IPS-15b (cell line): Measurements from ENCODE around the gene CHST4.

Experiments
- H3K27me3 ChIP-seq: one replicate; pipeline ENCODE4 v1.6.1; 2013; ENCODE audit warnings: low read length; ENCODE audit not compliant: control insufficient read depth, insufficient read depth
- H3K36me3 ChIP-seq: one replicate; pipeline ENCODE4 v1.6.1; 2013; ENCODE audit warnings: low read length; ENCODE audit not compliant: control insufficient read depth, insufficient read depth
- H3K4me1 ChIP-seq: one replicate; pipeline ENCODE4 v1.6.1; 2013; ENCODE audit warnings: mild to moderate bottlenecking, low read length; ENCODE audit not compliant: control insufficient read depth, insufficient read depth
- H3K4me3 ChIP-seq: one replicate; pipeline ENCODE4 v1.5.1; 2013; ENCODE audit warnings: low read depth, low read length
- H3K9ac ChIP-seq: one replicate; pipeline ENCODE4 v1.6.1; 2013; ENCODE audit warnings: low read depth, mild to moderate bottlenecking, low read length
- H3K9me3 ChIP-seq: one replicate; pipeline ENCODE4 v1.6.1; 2013; ENCODE audit warnings: mild to moderate bottlenecking, low read length; ENCODE audit not compliant: control insufficient read depth, insufficient read depth

The CHST4 gene

DNA sequence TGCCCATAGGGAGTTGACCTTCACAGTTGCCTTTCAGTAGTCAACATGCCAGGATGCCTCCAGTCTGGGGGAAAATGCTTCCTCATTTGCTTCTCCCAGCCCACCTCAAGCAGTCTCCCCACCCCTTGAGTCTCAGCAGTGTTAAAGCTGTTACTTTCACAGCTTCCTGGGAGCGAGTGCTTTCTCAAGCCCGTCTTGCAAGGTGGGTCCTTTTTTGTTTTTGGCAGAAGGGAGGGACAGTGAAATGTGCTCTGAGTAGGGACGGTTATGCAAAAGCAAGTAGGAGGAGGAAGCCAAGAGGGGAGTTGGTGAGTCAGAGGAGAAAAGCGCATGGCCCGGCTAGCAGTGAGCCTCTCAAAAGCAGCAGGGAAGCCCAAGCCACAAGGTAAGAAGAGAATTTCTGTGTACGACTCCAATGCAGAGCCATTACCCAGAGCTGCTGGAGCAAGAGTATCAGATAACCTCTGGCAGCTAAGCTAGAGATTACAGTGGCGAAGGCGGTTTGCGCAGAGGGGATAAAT, at the start of gene CHST4:
TSS of gene CHST4 (plus strand) at position 316 of the 521 bp plus-strand sequence. CDS start 10,252 bp downstream, outside the sequence.
- Histone ChIP-seq H3K27me3 (no peaks in the 10 kb centered on the region), H3K9ac (peak within 1 kb of the TSS; percentile 90), H3K9me3 (no peaks in the 10 kb centered on the region), H3K4me3 (peak within 1 kb of the TSS; percentile 59), H3K4me1 (peaks cover 14% of the 10 kb centered on the region), H3K36me3 (no peaks in the 10 kb centered on the region)

DNA sequence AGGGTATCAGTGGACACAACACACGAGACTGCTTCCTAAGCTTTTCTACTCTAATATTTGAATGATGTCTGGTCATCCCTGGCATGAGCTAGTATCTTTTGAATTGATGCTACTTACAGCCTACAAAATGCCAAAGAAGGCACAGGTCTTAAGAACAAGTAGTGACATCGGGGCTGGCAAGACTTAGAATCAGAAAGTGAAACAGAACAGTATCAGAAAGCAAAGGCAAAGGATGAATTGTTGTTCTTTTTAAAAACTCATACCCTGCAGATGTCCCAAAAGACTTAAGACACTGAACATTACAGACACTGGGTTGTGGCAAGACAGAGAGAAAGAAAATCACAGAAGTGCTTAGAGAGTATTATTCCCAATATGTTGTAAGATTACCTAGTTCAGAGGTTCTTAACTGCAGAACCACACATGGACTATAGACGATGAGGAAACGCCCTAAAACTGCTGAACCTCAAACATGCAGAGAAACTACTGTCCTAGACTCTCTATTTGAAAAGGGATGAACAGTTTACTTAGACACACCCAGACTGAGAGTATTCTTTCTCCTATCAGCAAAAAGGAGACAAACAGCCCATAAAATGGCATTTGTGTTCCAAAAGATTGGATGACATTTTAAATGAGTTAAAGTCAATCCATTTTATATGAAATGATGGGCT, 49.6 kb upstream of the CHST4 start:
- H3K4me1 ChIP-seq, result no peaks in the 10 kb centered on the region
- no peaks in the 10 kb centered on the region for H3K9me3 ChIP-seq
- H3K36me3 ChIP-seq, result no peaks in the 10 kb centered on the region
- no peaks in the 10 kb centered on the region for H3K27me3 ChIP-seq
- no peak overlapping the region for H3K9ac ChIP-seq
- no peak overlapping the region for H3K4me3 ChIP-seq

DNA sequence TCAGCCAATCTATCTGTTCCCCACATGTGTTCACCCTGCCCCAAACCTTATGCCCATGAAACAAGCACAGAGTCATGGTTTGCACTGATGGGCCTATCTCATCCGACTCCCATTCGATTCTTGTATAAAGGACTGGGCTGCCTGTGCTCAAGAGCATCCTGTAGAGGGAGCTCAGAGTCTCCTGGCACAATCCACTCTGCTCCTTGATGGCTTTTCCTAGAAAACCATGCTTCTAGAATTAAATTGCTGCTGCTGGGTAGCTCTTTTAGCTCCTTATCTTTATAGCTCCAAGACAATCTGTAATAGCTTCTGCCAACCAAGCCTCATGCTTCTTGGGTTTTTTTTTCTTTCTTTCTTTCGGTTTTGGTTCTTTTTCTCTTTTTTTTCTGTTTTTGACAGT, 46.8 kb upstream of the CHST4 start:
- H3K27me3 ChIP-seq, result no peaks in the 10 kb centered on the region
- no peaks in the 10 kb centered on the region for H3K9me3 ChIP-seq
- H3K4me3 ChIP-seq, result no peak overlapping the region
- H3K9ac ChIP-seq, result no peak overlapping the region
- no peaks in the 10 kb centered on the region for H3K36me3 ChIP-seq
- H3K4me1 ChIP-seq, result no peaks in the 10 kb centered on the region

- no peak overlapping the region for H3K4me3 ChIP-seq
- no peaks in the 10 kb centered on the region for H3K27me3 ChIP-seq
- H3K9me3 ChIP-seq, result no peaks in the 10 kb centered on the region
- no peaks in the 10 kb centered on the region for H3K36me3 ChIP-seq
- no peak overlapping the region for H3K9ac ChIP-seq
- no peaks in the 10 kb centered on the region for H3K4me1 ChIP-seq
These were observed 45.3 kb upstream of the CHST4 start for GRCh38 chr16:71480956-71481355.

DNA sequence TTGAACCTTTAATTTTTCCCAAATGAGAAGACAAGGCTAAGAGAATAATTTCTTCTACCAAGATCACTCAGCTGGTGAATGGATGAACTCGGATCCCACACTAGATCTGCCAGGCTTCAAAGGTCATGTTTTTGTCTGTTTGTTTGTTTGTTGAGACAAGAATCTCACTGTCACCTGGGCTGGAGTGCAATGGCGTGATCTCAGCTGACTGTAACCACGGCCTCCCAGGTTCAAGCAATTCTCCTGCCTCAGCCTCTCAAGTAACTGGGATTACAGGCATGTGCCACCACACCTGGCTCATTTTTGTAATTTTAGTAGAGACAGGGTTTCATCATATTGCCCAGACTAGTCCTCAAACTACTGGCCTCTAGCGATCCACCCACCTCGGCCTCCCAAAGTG, 43.7 kb upstream of the CHST4 start:
- H3K4me3 ChIP-seq, result no peak overlapping the region
- H3K9ac ChIP-seq, result no peak overlapping the region
- no peaks in the 10 kb centered on the region for H3K4me1 ChIP-seq
- H3K9me3 ChIP-seq, result no peaks in the 10 kb centered on the region
- H3K27me3 ChIP-seq, result no peaks in the 10 kb centered on the region
- no peaks in the 10 kb centered on the region for H3K36me3 ChIP-seq

DNA sequence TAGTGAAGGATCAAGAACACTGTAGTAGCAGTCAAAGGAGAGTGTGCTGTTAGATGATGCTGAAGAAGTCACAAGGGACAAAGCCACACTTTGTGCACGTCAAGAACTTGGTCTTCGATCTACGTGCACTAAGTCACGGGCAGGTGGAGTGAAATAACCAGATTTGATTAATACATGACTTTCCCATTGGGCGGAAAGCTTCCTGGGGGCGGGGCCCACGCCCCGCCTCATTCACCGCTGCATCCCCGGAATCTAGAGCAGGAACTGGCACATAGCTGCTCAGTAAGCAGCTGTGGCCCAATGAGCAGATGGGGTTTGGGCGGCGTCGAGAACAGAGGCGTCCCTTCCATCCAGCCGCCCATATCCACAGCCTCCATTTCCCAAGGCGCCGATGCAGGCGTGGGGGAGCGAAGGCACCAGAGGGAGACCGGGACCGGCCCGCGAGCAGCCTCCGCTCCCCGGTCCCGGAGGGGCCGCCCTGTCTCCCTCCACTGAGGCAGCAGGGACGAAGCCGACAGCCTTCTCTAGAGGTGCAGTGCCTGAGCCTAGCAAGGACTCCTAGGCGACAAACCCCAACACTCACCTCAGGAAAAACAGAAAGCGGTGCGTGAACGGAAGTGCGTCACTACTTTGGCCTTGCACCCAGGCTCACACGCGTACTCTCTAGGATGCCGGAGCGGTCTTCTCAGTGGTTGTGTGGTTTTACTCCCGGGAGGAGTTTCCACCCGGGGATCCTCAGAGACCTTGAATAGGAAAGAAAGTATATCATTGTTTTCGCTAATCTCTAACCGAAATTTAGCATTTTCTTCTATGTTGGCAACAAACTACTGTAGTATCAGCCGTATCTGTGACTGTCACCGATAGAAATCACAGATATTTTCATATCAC, 42.0 kb upstream of the CHST4 start:
- Histone ChIP-seq H3K4me3 (peak overlapping the region; percentile 90), H3K36me3 (no peaks in the 10 kb centered on the region), H3K27me3 (no peaks in the 10 kb centered on the region), H3K9me3 (no peaks in the 10 kb centered on the region), H3K4me1 (no peaks in the 10 kb centered on the region), H3K9ac (peak overlapping the region; percentile 86)

- no peak within 1 kb of the TSS for H3K4me3 ChIP-seq
- H3K27me3 ChIP-seq, result no peaks in the 10 kb centered on the region
- no peak within 1 kb of the TSS for H3K9ac ChIP-seq
- H3K9me3 ChIP-seq, result no peaks in the 10 kb centered on the region
- H3K4me1 ChIP-seq, result no peaks in the 10 kb centered on the region
- no peaks in the 10 kb centered on the region for H3K36me3 ChIP-seq
These were observed 37.1 kb upstream of the CHST4 start, which contains the start of gene ZNF19 for GRCh38 chr16:71489122-71489521. Gene ZNF19, minus strand, starts transcription at chr16:71489324. Its CDS starts 7,210 bp downstream, at chr16:71482114.

DNA sequence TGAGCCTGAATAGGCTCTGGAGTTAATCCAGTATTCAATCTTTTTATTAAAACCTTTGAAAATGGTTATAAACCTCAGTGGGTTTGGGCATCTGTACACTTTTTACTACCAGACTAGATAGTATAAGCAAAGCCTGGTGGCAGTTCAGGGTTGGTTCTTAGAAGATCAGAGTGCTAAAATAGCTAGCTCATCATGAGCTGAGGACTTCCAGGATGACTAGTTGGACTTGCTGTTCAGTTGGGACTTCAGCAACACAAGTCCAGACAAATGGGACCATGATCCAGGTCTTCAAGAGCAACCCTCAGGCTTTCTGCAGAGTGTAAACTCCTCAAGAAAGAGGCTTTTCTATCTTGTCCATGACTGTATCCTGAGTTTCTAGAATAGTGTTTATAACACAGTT, 35.9 kb upstream of the CHST4 start:
- Histone ChIP-seq H3K4me3 (no peak overlapping the region), H3K9me3 (no peaks in the 10 kb centered on the region), H3K27me3 (no peaks in the 10 kb centered on the region), H3K9ac (no peak overlapping the region), H3K36me3 (no peaks in the 10 kb centered on the region), H3K4me1 (no peaks in the 10 kb centered on the region)

- Histone ChIP-seq H3K36me3 (no peaks in the 10 kb centered on the region), H3K4me3 (no peak overlapping the region), H3K4me1 (no peaks in the 10 kb centered on the region), H3K27me3 (no peaks in the 10 kb centered on the region), H3K9ac (no peak overlapping the region), H3K9me3 (no peaks in the 10 kb centered on the region)
These were observed 35.2 kb upstream of the CHST4 start for GRCh38 chr16:71491054-71491453.

GRCh38 chr16:71492786-71493185, 33.4 kb upstream of the CHST4 start:
- Histone ChIP-seq H3K4me1 (no peaks in the 10 kb centered on the region), H3K27me3 (no peaks in the 10 kb centered on the region), H3K36me3 (no peaks in the 10 kb centered on the region), H3K9ac (no peak overlapping the region), H3K9me3 (no peaks in the 10 kb centered on the region), H3K4me3 (no peak overlapping the region)

- Histone ChIP-seq H3K4me3 (no peak overlapping the region), H3K36me3 (no peaks in the 10 kb centered on the region), H3K9ac (no peak overlapping the region), H3K27me3 (no peaks in the 10 kb centered on the region), H3K4me1 (no peaks in the 10 kb centered on the region), H3K9me3 (no peaks in the 10 kb centered on the region)
These were observed 33.0 kb upstream of the CHST4 start for GRCh38 chr16:71493213-71493612.

- no peaks in the 10 kb centered on the region for H3K4me1 ChIP-seq
- H3K4me3 ChIP-seq, result no peak overlapping the region
- no peaks in the 10 kb centered on the region for H3K36me3 ChIP-seq
- H3K27me3 ChIP-seq, result no peaks in the 10 kb centered on the region
- H3K9ac ChIP-seq, result no peak overlapping the region
- no peaks in the 10 kb centered on the region for H3K9me3 ChIP-seq
These were observed 28.2 kb upstream of the CHST4 start for GRCh38 chr16:71498031-71498430.
